Upper lobe of left lung (tissue), 6 donors: ENCODE data around the gene SNAI3. TPM values are rescaled to one million over a fixed set of nuclear protein-coding genes. Genes with fewer than 3 reads are reported as not detected.
A peak's percentile ranks its signal among the peaks of the same experiment; 100 is the strongest.

Experiments used
- ATAC-seq, 2 donors: fragments of 200-7000 bp; cut with Tn5 transposase; one replicate each; pipeline ENCODE4 v1.9.1; 2022; ENCODE audit warnings: mild to moderate bottlenecking in 2 of 2, moderate library complexity in 2 of 2; ENCODE audit not compliant: low FRiP score in 2 of 2
- DNase-seq, 2 donors: peaks; one replicate each; pipeline ENCODE4 v3.0.0-alpha.2; 2019 to 2020
- H3K27ac ChIP-seq, 4 donors: fragments of 200-600 bp; sonication (generic); one replicate each; pipeline ENCODE4 v1.5.1; 2016 to 2019
- H3K27me3 ChIP-seq, 4 donors: fragments of 200-600 bp; sonication (generic); one replicate each; pipeline ENCODE4 v1.5.1; 2017 to 2019
- H3K36me3 ChIP-seq, 4 donors: fragments of 200-600 bp; sonication (generic); one replicate each; pipeline ENCODE4 v1.5.1; 2016 to 2019
- H3K4me1 ChIP-seq, 4 donors: fragments of 200-600 bp; sonication (generic); one replicate each; pipeline ENCODE4 v1.5.1; 2018 to 2019
- H3K4me3 ChIP-seq, 4 donors: fragments of 200-600 bp; sonication (generic); one replicate each; pipeline ENCODE4 v1.5.1; 2017 to 2019; ENCODE audit warnings: mild to moderate bottlenecking in 2 of 4, moderate library complexity in 1 of 4
- H3K9me3 ChIP-seq, 4 donors: fragments of 200-600 bp; sonication (generic); one replicate each; pipeline ENCODE4 v1.5.1; 2018 to 2019
- EP300 ChIP-seq, 4 donors: sonication (generic); formaldehyde crosslinking; IDR thresholded peaks; one replicate each; pipeline ENCODE4 v1.5.1; 2017; ENCODE audit warnings: antibody characterized with exemption in 4 of 4, control low read depth in 2 of 4
- POLR2A ChIP-seq, 4 donors: fragments of 450-650 bp; IDR thresholded peaks; one replicate each; pipeline ENCODE4 v1.5.1; 2016 to 2017; ENCODE audit warnings: antibody characterized with exemption in 4 of 4, mild to moderate bottlenecking in 2 of 4
- POLR2AphosphoS5 ChIP-seq, 2 donors: sonication (generic); formaldehyde crosslinking; IDR thresholded peaks; one replicate each; pipeline ENCODE4 v1.5.1; 2017; ENCODE audit warnings: antibody characterized with exemption in 2 of 2
- whole genome bisulfite sequencing, 2 donors: methylation state at CpG; one replicate each; pipeline ENCODE4 v1.1.5; 2017 to 2018; 5-methylcytosine and 5-hydroxymethylcytosine counted together
- total RNA-seq, 6 donors: library from RNA; depleted of rRNA in 4 of 6; stranded (reverse); fragments of >200 nt in 4 of 6; gene quantifications; one replicate each; pipeline versions ENCODE4 v1.1.0 to v1.2.1, GENCODE V29; 2016 to 2021
- TF ChIP-seq, protein P1 (sequence below), 6 experiments: fragments of 450-650 bp in 4 of 6; fragments of 200-600 bp in 2 of 6; sonication (generic) in 2 of 6; IDR thresholded peaks; one replicate each; pipeline ENCODE4 v1.5.1; 2016 to 2019; ENCODE audit warnings: antibody characterized with exemption in 6 of 6
- donor health status: DM: no; HTN: no; CAD: no; lungs with moderate emphysema.
- donor health status: DM: no; HTN: yes; CAD: no; lungs with severe emphysema.

The SNAI3 gene
- total RNA-seq, 6 donors from 2014 or later = 0.78 to 8.1 (median 7.0) TPM; not detected in 1

DNA sequence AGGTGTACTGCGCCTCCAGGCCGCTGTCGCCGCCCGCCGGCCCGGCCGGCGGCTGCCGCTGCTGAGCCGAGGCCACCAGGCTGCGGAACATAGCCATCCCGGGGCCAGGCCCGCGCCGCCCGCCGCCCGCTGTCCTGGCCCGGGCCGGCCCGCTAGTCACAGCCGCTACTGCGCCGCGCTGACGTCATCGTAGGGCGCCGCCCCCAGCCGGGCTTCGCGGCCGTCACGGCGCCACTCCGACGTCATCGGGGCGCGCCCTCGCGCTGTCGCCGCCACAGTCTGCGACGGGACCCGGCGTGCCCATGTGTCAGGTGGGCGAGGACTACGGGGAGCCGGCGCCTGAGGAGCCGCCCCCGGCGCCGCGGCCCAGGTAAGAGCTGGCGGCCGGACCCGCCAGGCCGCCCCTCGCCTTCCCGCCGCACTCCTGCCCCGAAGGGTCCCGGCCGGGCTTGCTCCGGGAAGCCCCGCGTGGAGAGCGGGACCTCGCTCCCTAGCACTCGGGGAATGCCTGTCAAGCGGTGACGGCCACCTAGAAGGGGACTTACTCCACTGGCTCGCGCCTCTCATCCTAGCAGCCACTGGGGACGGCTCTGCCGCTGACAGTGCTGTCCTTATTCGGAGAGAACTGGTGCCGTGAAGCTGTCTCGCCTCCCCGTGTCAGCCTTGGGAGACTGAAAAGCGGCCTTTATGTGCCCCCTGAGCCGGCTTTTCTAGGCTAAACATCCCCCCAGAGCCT, 20.1 kb upstream of the SNAI3 start, which contains the start of the genes CTU2 and RNF166:
TSS of gene CTU2 (plus strand) at position 275 of the 736 bp plus-strand sequence. CDS start at position 303, 28 bp downstream.
TSS of gene RNF166 (minus strand) at position 180 of the 736 bp plus-strand sequence. CDS start at position 97, 83 bp downstream.
- peaks cover 0 to 7% (median 4%) of the 10 kb centered on the region in 4 donors for H3K36me3 ChIP-seq
- TF ChIP-seq POLR2A (IDR thresholded peaks at IDR 0.05) (peak in 3 of 4 donors; percentile 79 to 94 (median 90)), EP300 (IDR thresholded peaks at IDR 0.05) (peak in 1 of 4 donors; percentile 15), POLR2AphosphoS5 (IDR thresholded peaks at IDR 0.05) (peak; percentile 83 to 92)
- TF ChIP-seq, protein P1, sequence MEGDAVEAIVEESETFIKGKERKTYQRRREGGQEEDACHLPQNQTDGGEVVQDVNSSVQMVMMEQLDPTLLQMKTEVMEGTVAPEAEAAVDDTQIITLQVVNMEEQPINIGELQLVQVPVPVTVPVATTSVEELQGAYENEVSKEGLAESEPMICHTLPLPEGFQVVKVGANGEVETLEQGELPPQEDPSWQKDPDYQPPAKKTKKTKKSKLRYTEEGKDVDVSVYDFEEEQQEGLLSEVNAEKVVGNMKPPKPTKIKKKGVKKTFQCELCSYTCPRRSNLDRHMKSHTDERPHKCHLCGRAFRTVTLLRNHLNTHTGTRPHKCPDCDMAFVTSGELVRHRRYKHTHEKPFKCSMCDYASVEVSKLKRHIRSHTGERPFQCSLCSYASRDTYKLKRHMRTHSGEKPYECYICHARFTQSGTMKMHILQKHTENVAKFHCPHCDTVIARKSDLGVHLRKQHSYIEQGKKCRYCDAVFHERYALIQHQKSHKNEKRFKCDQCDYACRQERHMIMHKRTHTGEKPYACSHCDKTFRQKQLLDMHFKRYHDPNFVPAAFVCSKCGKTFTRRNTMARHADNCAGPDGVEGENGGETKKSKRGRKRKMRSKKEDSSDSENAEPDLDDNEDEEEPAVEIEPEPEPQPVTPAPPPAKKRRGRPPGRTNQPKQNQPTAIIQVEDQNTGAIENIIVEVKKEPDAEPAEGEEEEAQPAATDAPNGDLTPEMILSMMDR (IDR thresholded peaks at IDR 0.05) = peak in 3 of 6 experiments; percentile 20 to 45 (median 43)
- H3K9me3 ChIP-seq = no peaks in the 10 kb centered on the region
- H3K4me3 ChIP-seq = peak within 1 kb of the TSS; percentile 87 to 99 (median 98)
- ATAC-seq = peak; percentile 76 to 93
- WGBS, 2 donors = 0 to 1% methylated on average over 14 of the region's 86 CpGs
- peaks cover 47 to 57% (median 52%) of the 10 kb centered on the region in 4 donors for H3K4me1 ChIP-seq
- peak; percentile 92 to 100 for DNase-seq
- H3K27ac ChIP-seq = peak within 1 kb of the TSS; percentile 87 to 96 (median 92)
- no peaks in the 10 kb centered on the region for H3K27me3 ChIP-seq

DNA sequence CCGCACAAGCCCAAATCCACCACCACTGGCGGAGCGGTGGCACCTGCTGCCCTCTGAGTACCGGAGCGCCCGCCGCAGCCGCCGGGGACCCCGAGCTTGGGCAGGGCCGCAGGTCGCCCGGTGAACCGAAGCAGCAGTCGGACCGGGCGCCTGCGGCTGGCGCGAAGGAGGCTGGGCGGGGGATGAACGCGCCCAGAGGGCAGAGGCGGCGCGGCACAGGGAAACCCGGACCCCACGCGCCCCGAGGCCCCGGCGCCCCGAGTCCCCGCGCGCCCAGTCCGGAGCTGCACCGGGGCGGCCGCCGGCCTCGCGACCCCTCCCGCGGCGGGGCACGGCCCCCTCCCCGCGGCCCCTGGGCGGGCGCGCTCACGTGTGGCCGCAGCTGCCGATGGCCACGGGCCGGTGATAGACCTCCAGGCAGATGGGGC, 19.5 kb upstream of the SNAI3 start:
- peak overlapping the region; percentile 87 to 96 (median 92) for H3K27ac ChIP-seq
- 0 to 1% methylated on average over 11 to 28 of the region's 57 CpGs for WGBS, 2 donors

DNA sequence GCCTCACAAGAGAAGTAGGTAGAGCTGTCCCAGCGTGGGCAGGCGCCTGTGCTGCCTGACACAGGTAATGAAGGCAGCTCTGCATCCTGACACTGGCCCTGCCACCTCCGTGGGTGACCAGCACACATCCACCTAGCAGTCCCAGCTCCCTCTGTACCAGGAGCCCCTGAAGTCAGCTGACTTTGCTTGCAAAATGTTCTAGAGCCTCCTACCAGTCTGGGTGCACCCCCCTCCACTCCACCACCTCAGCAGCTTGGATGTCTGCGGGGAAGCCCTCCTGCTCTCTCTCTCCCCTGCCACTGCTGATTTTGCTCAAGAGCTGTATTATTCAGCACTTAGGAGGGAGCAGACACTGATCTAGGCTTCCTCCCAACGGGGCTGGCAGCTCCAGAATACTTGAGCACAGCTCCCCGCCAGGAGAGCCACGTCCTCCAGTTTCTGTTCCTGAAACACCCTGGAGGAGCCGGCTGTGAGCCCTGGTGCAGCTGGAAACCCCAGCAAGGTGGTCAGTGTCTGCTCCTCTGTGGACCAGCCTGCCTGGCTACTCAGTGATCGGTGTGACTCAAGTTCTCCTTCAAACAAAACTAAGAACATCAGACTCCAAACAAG, 18.9 kb upstream of the SNAI3 start:
- no peak for TF ChIP-seq POLR2AphosphoS5 (IDR thresholded peaks at IDR 0.05)
- TF ChIP-seq POLR2A (IDR thresholded peaks at IDR 0.05) = peak in 1 of 4 donors; percentile 45
- TF ChIP-seq, protein P1 (IDR thresholded peaks at IDR 0.05) = no peak
- DNase-seq = peak; percentile 10 to 63
- ATAC-seq = no peak
- Histone ChIP-seq H3K4me3 (peak overlapping the region; percentile 87 to 99 (median 98)), H3K27me3 (no peaks in the 10 kb centered on the region), H3K9me3 (no peaks in the 10 kb centered on the region), H3K36me3 (peaks cover 0 to 9% (median 2%) of the 10 kb centered on the region in 4 donors), H3K27ac (peak overlapping the region; percentile 87 to 96 (median 92)), H3K4me1 (peaks cover 57 to 70% (median 64%) of the 10 kb centered on the region in 4 donors)
- 17 to 24% methylated on average over 9 of the region's 9 CpGs for WGBS, 2 donors

More for the DNA sequence above, 19.5 kb upstream of the SNAI3 start:
- Histone ChIP-seq H3K4me1 (peaks cover 51 to 63% (median 57%) of the 10 kb centered on the region in 4 donors), H3K36me3 (peaks cover 0 to 7% (median 4%) of the 10 kb centered on the region in 4 donors), H3K27me3 (no peaks in the 10 kb centered on the region), H3K4me3 (peak overlapping the region; percentile 87 to 99 (median 98)), H3K9me3 (no peaks in the 10 kb centered on the region)
- TF ChIP-seq EP300 (IDR thresholded peaks at IDR 0.05) = no peak
- TF ChIP-seq, protein P1 (IDR thresholded peaks at IDR 0.05) = no peak
- no peak for TF ChIP-seq POLR2A (IDR thresholded peaks at IDR 0.05)
- no peak for TF ChIP-seq POLR2AphosphoS5 (IDR thresholded peaks at IDR 0.05)
- ATAC-seq = peak in 1 of 2 donors; percentile 2
- DNase-seq = peak in 1 of 2 donors; percentile 91

DNA sequence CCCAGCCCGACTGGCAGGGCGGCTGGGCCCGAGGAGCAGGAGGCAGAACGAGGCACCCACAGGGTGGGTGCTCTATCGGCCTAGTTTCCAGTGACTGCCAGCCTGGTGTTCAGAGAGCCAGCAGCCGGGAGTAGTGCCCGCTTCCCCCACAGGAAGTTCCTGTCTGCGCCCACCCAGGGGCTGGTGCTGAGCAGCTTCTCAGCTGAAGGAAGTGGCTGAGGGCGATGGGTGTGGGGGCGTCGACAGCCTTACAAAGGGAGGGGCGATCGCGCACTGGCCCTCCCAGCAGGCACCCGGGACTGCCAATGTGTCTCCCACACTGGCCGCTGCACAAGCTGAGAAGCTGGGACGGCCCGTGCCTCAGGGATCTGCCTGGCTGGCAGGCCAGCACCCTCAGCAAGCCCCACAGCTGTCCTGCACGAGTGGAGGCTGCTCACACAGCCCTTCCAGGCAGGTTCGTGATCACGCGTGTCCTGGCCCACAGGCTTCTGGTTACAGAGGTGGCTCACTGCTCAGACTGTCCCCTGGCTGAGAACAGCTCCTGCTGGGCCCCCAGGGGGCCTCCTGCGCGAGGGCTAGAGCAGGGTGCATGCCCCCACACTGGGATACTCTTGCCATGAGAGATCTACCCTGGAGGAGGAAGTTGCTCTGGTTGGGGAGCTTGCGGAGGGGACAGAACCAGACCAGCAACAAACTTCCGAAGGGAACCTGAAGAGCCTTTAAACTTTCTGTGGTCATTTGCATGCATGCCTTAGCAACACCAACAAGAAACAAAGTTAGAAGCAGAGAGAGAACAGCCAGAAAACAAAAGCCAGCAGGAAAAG, 17.4 kb upstream of the SNAI3 start:
- peak; percentile 65 to 86 for DNase-seq
- peaks cover 70 to 82% (median 71%) of the 10 kb centered on the region in 4 donors for H3K4me1 ChIP-seq
- ATAC-seq = peak in 1 of 2 donors; percentile 11
- H3K27ac ChIP-seq = peak overlapping the region; percentile 87 to 96 (median 92)
- H3K4me3 ChIP-seq = peak overlapping the region in 3 of 4 donors; percentile 23 to 98 (median 33)
- no peaks in the 10 kb centered on the region for H3K9me3 ChIP-seq
- no peaks in the 10 kb centered on the region for H3K27me3 ChIP-seq
- peaks cover 0 to 18% (median 11%) of the 10 kb centered on the region in 4 donors for H3K36me3 ChIP-seq
- TF ChIP-seq, protein P1 (IDR thresholded peaks at IDR 0.05) = no peak
- peak in 1 of 4 donors; percentile 57 for TF ChIP-seq POLR2A (IDR thresholded peaks at IDR 0.05)
- TF ChIP-seq EP300 (IDR thresholded peaks at IDR 0.05) = no peak
- TF ChIP-seq POLR2AphosphoS5 (IDR thresholded peaks at IDR 0.05) = peak; percentile 34 to 55
- 35 to 43% methylated on average over 8 to 19 of the region's 26 CpGs for WGBS, 2 donors
